ENCODE measurements around the gene PDIA4. TPM values are rescaled to one million over a fixed set of nuclear protein-coding genes. Genes with fewer than 3 reads are reported as not detected.
"Not testable (repeated sequence)": the region's sequence is repeated elsewhere in the genome, so short reads cannot be mapped to it uniquely, and the experiment has no call there.

PDIA4 gene
- total RNA-seq, 1 donor from 2014 or later = 411 TPM

DNA sequence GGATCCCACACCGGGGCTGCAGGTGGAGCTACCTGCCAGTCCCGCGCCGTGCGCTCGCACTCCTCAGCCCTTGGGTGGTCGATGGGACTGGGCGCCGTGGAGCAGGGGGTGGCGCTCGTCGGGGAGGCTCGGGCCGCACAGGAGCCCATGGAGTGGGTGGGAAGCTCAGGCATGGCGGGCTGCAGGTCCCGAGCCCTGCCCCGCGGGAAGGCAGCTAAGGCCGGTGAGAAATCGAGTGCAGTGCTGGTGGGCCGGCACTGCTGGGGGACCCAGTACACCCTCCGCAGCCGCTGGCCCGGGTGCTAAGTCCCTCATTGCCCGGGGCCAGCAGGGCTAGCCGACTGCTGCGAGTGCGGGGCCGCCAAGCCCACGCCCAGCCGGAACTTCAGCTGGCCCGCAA lies 10.3 kb upstream of the PDIA4 start:
- not testable (repeated sequence) for DNase-seq (ENCODE audit: low read depth)

DNA sequence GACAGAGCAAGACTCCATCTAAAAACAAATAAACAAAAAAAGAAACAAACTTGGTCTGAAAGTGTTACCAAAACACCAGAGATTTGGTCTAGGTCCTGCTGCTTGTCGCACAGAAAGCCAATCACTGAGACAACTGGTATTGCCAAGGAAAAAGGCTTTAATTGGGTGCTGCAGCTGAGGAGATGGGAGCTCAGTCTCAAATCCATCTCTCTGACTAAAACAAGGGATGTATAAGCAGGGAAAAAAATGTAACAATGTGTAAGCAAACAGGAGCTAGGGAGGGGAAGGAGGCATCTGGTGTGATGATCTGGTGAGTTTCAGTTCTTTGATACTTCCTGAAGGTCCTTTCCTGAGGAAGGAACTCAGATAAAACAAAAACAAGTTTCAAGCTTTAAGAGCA lies 8.4 kb upstream of the PDIA4 start:
- DNase-seq (ENCODE audit: low read depth) = no peak

GRCh38 chr7:149031353-149031910 lies 3.1 kb upstream of the PDIA4 start:
- DNase-seq (ENCODE audit: low read depth) = no peak

- not testable (repeated sequence) for DNase-seq (ENCODE audit: low read depth)
Observed at GRCh38 chr7:149030439-149030838, 2.1 kb upstream of the PDIA4 start.

GRCh38 chr7:149027611-149028345 lies 527 bp downstream of the PDIA4 start:
- DNase-seq (ENCODE audit: low read depth) = peak; percentile 23

GRCh38 chr7:149027055-149027454 lies 1.2 kb downstream of the PDIA4 start:
- no peak for DNase-seq (ENCODE audit: low read depth)

DNA sequence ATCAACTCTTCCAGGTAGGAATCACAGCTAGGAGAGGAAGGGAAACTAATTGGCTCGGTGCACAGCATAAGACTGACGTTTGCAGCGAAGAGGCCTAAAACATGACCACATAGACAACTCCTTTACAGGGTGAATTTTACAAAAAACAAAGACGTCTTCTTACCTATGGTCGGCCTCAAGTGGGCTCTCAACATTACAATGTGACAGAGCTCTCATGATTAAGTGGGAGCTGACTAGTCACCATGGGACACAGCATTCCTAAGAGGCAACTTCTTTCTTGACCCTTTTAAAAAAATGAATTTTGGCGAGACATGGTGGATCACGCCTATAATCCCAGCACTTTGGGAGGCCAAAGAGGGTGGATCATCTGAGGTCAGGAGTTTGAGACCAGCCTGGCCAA lies 4.6 kb downstream of the PDIA4 start:
- no peak for DNase-seq (ENCODE audit: low read depth)

- DNase-seq (ENCODE audit: low read depth) = no peak
Observed at GRCh38 chr7:149022756-149023360, 5.4 kb downstream of the PDIA4 start.

DNA sequence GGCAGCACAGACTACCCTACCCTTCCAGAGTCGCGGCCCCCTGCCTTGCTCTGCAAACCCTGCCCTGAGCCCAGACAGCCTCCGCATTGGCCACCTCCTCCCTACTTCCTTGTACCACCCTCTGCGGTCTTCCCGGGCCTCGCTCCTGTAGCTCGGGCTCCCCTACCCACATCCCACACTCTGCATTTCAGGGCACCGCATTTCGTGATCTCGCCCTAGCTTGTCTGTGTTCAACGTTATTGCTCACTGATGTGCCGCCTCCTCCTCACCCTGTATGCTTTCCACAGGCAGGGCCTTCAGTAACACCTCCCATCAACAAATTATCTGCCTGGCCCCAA lies 6.6 kb downstream of the PDIA4 start:
- no peak for DNase-seq (ENCODE audit: low read depth)

GRCh38 chr7:149020483-149020882 lies 7.8 kb downstream of the PDIA4 start:
- DNase-seq (ENCODE audit: low read depth) = no peak

DNA sequence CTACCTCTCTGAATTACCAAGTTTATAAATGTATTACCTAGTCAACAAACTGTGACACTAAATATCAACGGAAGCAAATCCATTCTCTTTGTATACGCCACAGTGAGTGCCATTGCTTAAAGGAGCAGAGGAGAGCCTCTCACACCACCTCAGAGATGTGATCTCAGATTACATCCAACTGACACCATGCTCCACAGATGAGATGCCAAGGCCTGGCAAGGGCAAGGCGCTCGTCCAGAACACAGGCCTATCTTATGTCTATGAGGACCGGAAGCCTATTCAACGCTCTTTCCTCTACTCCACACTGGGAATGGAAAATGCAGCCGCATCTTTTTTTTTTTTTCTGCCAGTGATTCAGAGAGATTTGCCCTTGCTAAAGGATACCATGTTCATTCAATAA lies 11.4 kb downstream of the PDIA4 start:
- no peak for DNase-seq (ENCODE audit: low read depth)

- DNase-seq (ENCODE audit: low read depth) = peak; percentile 39
Observed at GRCh38 chr7:149014309-149014708, 14.0 kb downstream of the PDIA4 start.

- DNase-seq (ENCODE audit: low read depth) = no peak
Observed at GRCh38 chr7:149013876-149014275, 14.4 kb downstream of the PDIA4 start.

DNA sequence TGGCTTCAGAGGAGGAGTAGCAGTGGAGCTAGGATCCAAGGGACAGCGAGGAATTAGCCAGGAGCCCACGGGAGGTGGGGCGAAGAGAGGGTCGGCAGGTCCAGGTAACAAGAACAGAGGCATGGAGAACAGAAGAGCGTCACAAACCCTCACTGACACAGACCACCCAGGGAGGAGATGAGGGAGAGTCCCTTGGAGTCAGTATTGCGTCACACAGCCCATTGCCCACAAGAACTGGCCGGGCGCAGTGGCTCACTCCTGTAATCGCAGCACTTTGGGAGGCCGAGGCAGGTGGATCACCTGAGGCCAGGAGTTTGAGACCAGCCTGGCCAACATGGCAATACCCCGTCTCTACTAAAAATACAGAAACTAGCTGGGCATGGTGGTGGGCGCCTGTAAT lies 15.6 kb downstream of the PDIA4 start:
- DNase-seq (ENCODE audit: low read depth) = not testable (repeated sequence)

- no peak for DNase-seq (ENCODE audit: low read depth)
Observed at GRCh38 chr7:149011491-149011890, 16.8 kb downstream of the PDIA4 start.

DNA sequence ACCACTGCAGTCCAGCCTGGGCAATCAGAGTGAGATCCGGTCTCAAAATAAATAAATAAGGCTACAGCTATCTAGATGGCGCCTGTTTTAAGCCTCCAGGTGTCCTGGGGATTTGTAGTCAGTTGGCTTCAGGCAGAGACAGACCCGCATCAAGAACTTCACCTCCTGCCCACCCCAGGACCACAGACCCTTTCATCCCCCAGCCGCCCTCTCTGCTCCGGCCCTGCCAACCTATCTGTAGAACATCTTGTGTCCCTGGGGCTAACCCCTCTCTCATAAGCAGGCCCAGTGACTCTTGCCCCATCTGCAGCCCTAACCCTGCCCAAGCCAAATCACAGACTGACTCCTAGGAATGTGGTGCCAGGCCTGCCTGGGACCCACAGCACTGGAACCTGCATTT lies 17.9 kb downstream of the PDIA4 start:
- no peak for DNase-seq (ENCODE audit: low read depth)

GRCh38 chr7:149009527-149009926 lies 18.8 kb downstream of the PDIA4 start:
- peak; percentile 46 for DNase-seq (ENCODE audit: low read depth)

- no peak for DNase-seq (ENCODE audit: low read depth)
Observed at GRCh38 chr7:149007611-149008010, 20.7 kb downstream of the PDIA4 start.

GRCh38 chr7:149007146-149007545 lies 21.2 kb downstream of the PDIA4 start:
- no peak for DNase-seq (ENCODE audit: low read depth)

DNA sequence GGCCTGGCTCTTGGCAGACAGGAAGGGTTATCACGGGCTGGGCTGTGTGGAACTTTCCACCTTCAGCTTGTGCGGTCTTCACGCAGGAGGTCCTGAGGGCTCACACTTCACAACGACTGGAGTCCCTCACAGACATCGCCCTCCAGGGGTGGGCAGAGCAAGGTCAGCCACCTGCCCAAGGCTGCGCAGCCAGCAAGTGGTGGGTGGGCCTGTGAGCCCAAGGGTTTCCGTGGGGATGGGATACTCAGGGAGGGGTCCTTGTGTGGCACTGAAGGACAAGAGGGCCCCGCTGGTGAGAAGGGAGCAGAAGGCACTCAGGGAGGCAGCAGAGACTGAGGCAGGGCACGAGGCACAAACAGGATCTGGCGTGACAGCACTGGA lies 22.0 kb downstream of the PDIA4 start:
- DNase-seq (ENCODE audit: low read depth) = no peak

- peak; percentile 79 for DNase-seq (ENCODE audit: low read depth)
Observed at GRCh38 chr7:149005427-149006344, 22.6 kb downstream of the PDIA4 start.

Measured in myocyte (in vitro differentiated cells).